HEK293 (cell line): ENCODE measurements around the gene MATR3.

Experiments
- ELK4 ChIP-seq: IDR thresholded peaks from 2 replicates; pipeline ENCODE4 v1.6.1; 2011; ENCODE audit warnings: mild to moderate bottlenecking, low read depth, low read length, borderline replicate concordance
- GLI2 ChIP-seq: fragments of 450-650 bp; formaldehyde crosslinking; IDR thresholded peaks from 2 replicates; pipeline ENCODE4; 2017; ENCODE audit warnings: missing biosample characterization, missing genetic modification characterization, low read depth, borderline replicate concordance
- GLIS1 ChIP-seq: fragments of 450-650 bp; formaldehyde crosslinking; IDR thresholded peaks from 2 replicates; pipeline ENCODE4 v1.5.1; 2016; ENCODE audit warnings: missing biosample characterization, missing genetic modification characterization
- HOXD13 ChIP-seq: sonication (generic); formaldehyde crosslinking; IDR thresholded peaks from 2 replicates; pipeline ENCODE4 v1.8.0; 2022; ENCODE audit warnings: missing genetic modification reagents, borderline replicate concordance
- INSM2 ChIP-seq: fragments of 450-650 bp; formaldehyde crosslinking; IDR thresholded peaks from 2 replicates; pipeline ENCODE4 v1.5.1; 2016; ENCODE audit warnings: missing biosample characterization, missing genetic modification characterization
- KLF10 ChIP-seq: fragments of 450-650 bp; IDR thresholded peaks from 2 replicates; pipeline ENCODE4 v1.5.1; 2018; ENCODE audit warnings: missing biosample characterization, mild to moderate bottlenecking, missing genetic modification characterization
- KLF8 ChIP-seq: fragments of 450-650 bp; formaldehyde crosslinking; IDR thresholded peaks from 2 replicates; pipeline ENCODE4 v1.5.1; 2016; ENCODE audit warnings: missing biosample characterization, missing genetic modification characterization
- PRDM1 ChIP-seq: fragments of 450-650 bp; formaldehyde crosslinking; IDR thresholded peaks from 2 replicates; pipeline ENCODE4; 2016; ENCODE audit warnings: missing biosample characterization, missing genetic modification characterization
- SCRT1 ChIP-seq: fragments of 450-650 bp; formaldehyde crosslinking; IDR thresholded peaks from 2 replicates; pipeline ENCODE4 v1.5.1; 2016; ENCODE audit warnings: missing biosample characterization, missing genetic modification characterization, borderline replicate concordance
- ZBTB1 ChIP-seq: fragments of 450-650 bp; formaldehyde crosslinking; IDR thresholded peaks from 2 replicates; pipeline ENCODE4 v1.5.1; 2016; ENCODE audit warnings: missing biosample characterization, missing genetic modification characterization
- ZBTB17 ChIP-seq: fragments of 450-650 bp; formaldehyde crosslinking; IDR thresholded peaks from 2 replicates; pipeline ENCODE4 v1.5.1; 2016; ENCODE audit warnings: missing biosample characterization, missing genetic modification characterization
- ZBTB26 ChIP-seq: fragments of 450-650 bp; formaldehyde crosslinking; optimal IDR thresholded peaks from 2 replicates; pipeline ENCODE3; 2016; ENCODE audit warnings: missing biosample characterization, mild to moderate bottlenecking, missing genetic modification characterization
- ZFHX2 ChIP-seq: fragments of 450-650 bp; formaldehyde crosslinking; conservative IDR thresholded peaks from 2 replicates; pipeline ENCODE4 v1.5.1; 2016; ENCODE audit warnings: missing biosample characterization, missing genetic modification characterization
- ZNF175 ChIP-seq: fragments of 450-650 bp; formaldehyde crosslinking; IDR thresholded peaks from 2 replicates; pipeline ENCODE4 v1.5.1; 2016; ENCODE audit warnings: missing biosample characterization, missing genetic modification characterization
- ZNF184 ChIP-seq: fragments of 450-650 bp; IDR thresholded peaks from 2 replicates; pipeline ENCODE4 v1.5.1; 2018; ENCODE audit warnings: missing biosample characterization, mild to moderate bottlenecking, missing genetic modification characterization
- ZNF211 ChIP-seq: fragments of 450-650 bp; formaldehyde crosslinking; IDR thresholded peaks from 2 replicates; pipeline ENCODE4 v1.5.1; 2016; ENCODE audit warnings: low read depth, missing biosample characterization, missing genetic modification characterization
- ZNF23 ChIP-seq: fragments of 450-650 bp; formaldehyde crosslinking; IDR thresholded peaks from 2 replicates; pipeline ENCODE4 v1.5.1; 2016; ENCODE audit warnings: missing biosample characterization, missing genetic modification characterization, borderline replicate concordance
- ZNF24 ChIP-seq: fragments of 450-650 bp; formaldehyde crosslinking; IDR thresholded peaks from 2 replicates; pipeline ENCODE4 v1.5.1; 2016; ENCODE audit warnings: missing biosample characterization, missing genetic modification characterization
- ZNF280C ChIP-seq: fragments of 450-650 bp; formaldehyde crosslinking; IDR thresholded peaks from 2 replicates; pipeline ENCODE4 v1.5.1; 2016; ENCODE audit warnings: missing biosample characterization, missing genetic modification characterization
- ZNF292 ChIP-seq: fragments of 450-650 bp; formaldehyde crosslinking; IDR thresholded peaks from 2 replicates; pipeline ENCODE4 v1.5.1; 2016; ENCODE audit warnings: low read depth, missing biosample characterization, missing genetic modification characterization, borderline replicate concordance
- ZNF350 ChIP-seq: fragments of 450-650 bp; formaldehyde crosslinking; IDR thresholded peaks from 2 replicates; pipeline ENCODE4 v1.5.0; 2017; ENCODE audit warnings: missing biosample characterization, mild to moderate bottlenecking, missing genetic modification characterization
- ZNF354C ChIP-seq: fragments of 450-650 bp; formaldehyde crosslinking; IDR thresholded peaks from 2 replicates; pipeline ENCODE4 v1.5.1; 2016; ENCODE audit warnings: missing biosample characterization, missing genetic modification characterization, low read depth, borderline replicate concordance
- ZNF391 ChIP-seq: fragments of 450-650 bp; formaldehyde crosslinking; IDR thresholded peaks from 2 replicates; pipeline ENCODE4 v1.5.1; 2016; ENCODE audit warnings: low read depth, missing biosample characterization, missing genetic modification characterization, borderline replicate concordance
- ZNF473 ChIP-seq: fragments of 450-650 bp; formaldehyde crosslinking; IDR thresholded peaks from 2 replicates; pipeline ENCODE4 v1.5.1; 2017; ENCODE audit warnings: missing biosample characterization, missing genetic modification characterization
- ZNF510 ChIP-seq: fragments of 450-650 bp; formaldehyde crosslinking; IDR thresholded peaks from 2 replicates; pipeline ENCODE4 v1.5.1; 2018; ENCODE audit warnings: mild to moderate bottlenecking, missing genetic modification characterization, missing biosample characterization; ENCODE audit not compliant: insufficient replicate concordance
- ZNF521 ChIP-seq: fragments of 450-650 bp; formaldehyde crosslinking; IDR thresholded peaks from 2 replicates; pipeline ENCODE4 v1.5.1; 2017; ENCODE audit warnings: missing biosample characterization, mild to moderate bottlenecking, missing genetic modification characterization
- ZNF544 ChIP-seq: fragments of 450-650 bp; formaldehyde crosslinking; IDR thresholded peaks from 2 replicates; pipeline ENCODE4 v1.5.0; 2017; ENCODE audit warnings: missing biosample characterization, missing genetic modification characterization
- ZNF549 ChIP-seq: fragments of 450-650 bp; IDR thresholded peaks from 2 replicates; pipeline ENCODE4 v1.5.1; 2018; ENCODE audit warnings: missing biosample characterization, missing genetic modification characterization, mild to moderate bottlenecking, inconsistent platforms, moderate library complexity
- ZNF610 ChIP-seq: fragments of 450-650 bp; formaldehyde crosslinking; IDR thresholded peaks from 2 replicates; pipeline ENCODE4 v1.5.1; 2016; ENCODE audit warnings: missing biosample characterization, missing genetic modification characterization, borderline replicate concordance
- ZNF623 ChIP-seq: fragments of 450-650 bp; formaldehyde crosslinking; IDR thresholded peaks from 2 replicates; pipeline ENCODE4 v1.5.1; 2016; ENCODE audit warnings: missing biosample characterization, missing genetic modification characterization
- ZNF654 ChIP-seq: fragments of 450-650 bp; formaldehyde crosslinking; IDR thresholded peaks from 2 replicates; pipeline ENCODE4 v1.5.1; 2016; ENCODE audit warnings: low read depth, missing biosample characterization, missing genetic modification characterization
- ZNF776 ChIP-seq: fragments of 450-650 bp; formaldehyde crosslinking; IDR thresholded peaks from 2 replicates; pipeline ENCODE4 v1.5.0; 2017; ENCODE audit warnings: missing biosample characterization, missing genetic modification characterization, borderline replicate concordance
- ZNF837 ChIP-seq: fragments of 450-650 bp; formaldehyde crosslinking; IDR thresholded peaks from 2 replicates; pipeline ENCODE4 v1.5.1; 2016; ENCODE audit warnings: missing biosample characterization, missing genetic modification characterization

MATR3 gene

GRCh38 chr5:139293507-139294373 lies at the start of gene MATR3 (continued):
- no peak for TF ChIP-seq ZNF654 (tag by site-specific recombination)
- peak; percentile 95 for TF ChIP-seq KLF8 (tag by site-specific recombination)
- no peak for TF ChIP-seq ZNF610 (tag by site-specific recombination)
- TF ChIP-seq ZNF544 (tag by site-specific recombination), result no peak
- TF ChIP-seq ZBTB17 (tag by site-specific recombination), result peak; percentile 99
- TF ChIP-seq ZNF23 (tag by site-specific recombination), result no peak
- TF ChIP-seq ZNF350 (tag by site-specific recombination), result no peak
- TF ChIP-seq ZNF391, result peak; percentile 87
- TF ChIP-seq ZBTB26 (tag by site-specific recombination), result peak; percentile 100
- peak; percentile 90 for TF ChIP-seq ZNF24 (tag by site-specific recombination)
- no peak for TF ChIP-seq ZNF354C (tag by site-specific recombination)
- TF ChIP-seq ELK4, result no peak
- TF ChIP-seq PRDM1 (tag by site-specific recombination), result peak; percentile 95
- no peak; the same call in none of the 2 replicates for TF ChIP-seq INSM2 (tag by site-specific recombination)
- no peak for TF ChIP-seq SCRT1 (tag by site-specific recombination)
- TF ChIP-seq ZFHX2 (tag by site-specific recombination), result peak; percentile 86
- no peak for TF ChIP-seq HOXD13 (CRISPR knock-in tag)
- TF ChIP-seq ZNF521, result no peak
- TF ChIP-seq ZNF776, result no peak
- TF ChIP-seq ZNF211, result no peak
- TF ChIP-seq ZNF837, result peak; percentile 71; the same call in 1 of the 2 replicates
- peak; percentile 61; the same call in 1 of the 2 replicates for TF ChIP-seq GLIS1
- peak; percentile 84 for TF ChIP-seq KLF10 (tag by site-specific recombination)
- TF ChIP-seq ZNF549 (tag by site-specific recombination), result no peak
- TF ChIP-seq ZBTB1, result no peak; the same call in 1 of the 2 replicates
- TF ChIP-seq ZNF175 (tag by site-specific recombination), result no peak
- TF ChIP-seq ZNF292, result no peak
- TF ChIP-seq ZNF473, result no peak
- no peak; the same call in 1 of the 2 replicates for TF ChIP-seq GLI2 (tag by site-specific recombination)
- TF ChIP-seq ZNF623, result no peak
- peak; percentile 3 for TF ChIP-seq ZNF510 (tag by site-specific recombination)
- no peak; the same call in 1 of the 2 replicates for TF ChIP-seq ZNF280C
- TF ChIP-seq ZNF184 (tag by site-specific recombination), result peak; percentile 39; the same call in 1 of the 2 replicates
